ENCODE results near the gene GARIN5A. TPM values are rescaled to one million over a fixed set of nuclear protein-coding genes. Genes with fewer than 3 reads are reported as not detected.

The GARIN5A gene
- total RNA-seq = 0.05 and 0.17 TPM in 2 replicates

DNA sequence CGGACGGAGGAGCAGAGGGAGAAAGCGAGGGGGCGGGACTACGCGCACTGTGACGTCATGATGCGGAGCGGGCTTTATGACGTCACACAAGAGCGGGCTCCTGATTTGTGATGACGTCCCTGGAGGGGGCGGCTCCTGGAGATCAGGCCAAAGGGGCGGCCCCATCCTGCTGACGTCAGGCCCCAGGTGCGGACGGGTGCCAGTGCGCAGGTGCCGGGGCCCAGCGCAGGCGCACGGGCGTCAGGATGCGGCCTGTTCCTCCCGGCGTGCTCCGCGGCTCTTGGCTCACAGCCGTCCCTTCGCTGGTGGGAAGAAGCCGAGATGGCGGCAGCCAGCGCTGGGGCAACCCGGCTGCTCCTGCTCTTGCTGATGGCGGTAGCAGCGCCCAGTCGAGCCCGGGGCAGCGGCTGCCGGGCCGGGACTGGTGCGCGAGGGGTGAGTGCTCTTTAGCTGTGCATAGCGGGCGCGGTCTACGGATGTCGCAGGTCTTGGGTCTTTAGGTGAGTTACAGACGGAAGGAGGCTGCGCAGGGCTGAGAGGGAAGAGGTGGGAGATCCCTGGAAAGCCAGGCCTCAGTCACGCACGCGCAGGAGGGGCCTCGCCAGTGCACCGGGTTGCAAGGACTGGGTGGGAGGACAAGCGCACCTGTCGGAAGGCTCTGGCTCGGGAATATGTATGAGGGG, at the start of gene GARIN5A, which contains the start of gene EMC10:
Gene GARIN5A, minus strand, starts transcription at position 625 of the 683 bp plus-strand sequence. Its CDS starts 460 bp downstream, at position 165.
Gene EMC10, plus strand, starts transcription at position 284 of the 683 bp plus-strand sequence. Its CDS starts 38 bp downstream, at position 322.
- DNase-seq = peak; percentile 98

DNA sequence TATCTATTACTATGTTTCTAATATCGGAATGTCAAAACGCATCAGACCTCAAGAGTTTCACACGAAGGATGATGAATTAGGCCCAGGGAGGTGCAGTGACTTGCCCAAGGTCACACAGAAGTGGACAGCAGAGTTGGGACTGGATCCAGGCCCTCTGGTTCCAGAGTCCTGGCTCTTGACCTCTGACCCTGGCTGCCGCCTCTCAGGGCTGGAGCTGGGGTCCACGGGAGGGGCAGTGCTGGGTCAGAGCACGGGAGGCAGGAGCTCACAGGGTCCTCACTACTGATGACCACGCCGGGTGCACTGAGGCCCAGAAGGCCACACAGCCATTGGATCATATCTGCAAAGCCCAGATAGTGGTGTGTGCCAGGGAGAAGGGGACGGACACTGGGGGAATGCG, 46.2 kb upstream of the GARIN5A start:
- no peak for DNase-seq

DNA sequence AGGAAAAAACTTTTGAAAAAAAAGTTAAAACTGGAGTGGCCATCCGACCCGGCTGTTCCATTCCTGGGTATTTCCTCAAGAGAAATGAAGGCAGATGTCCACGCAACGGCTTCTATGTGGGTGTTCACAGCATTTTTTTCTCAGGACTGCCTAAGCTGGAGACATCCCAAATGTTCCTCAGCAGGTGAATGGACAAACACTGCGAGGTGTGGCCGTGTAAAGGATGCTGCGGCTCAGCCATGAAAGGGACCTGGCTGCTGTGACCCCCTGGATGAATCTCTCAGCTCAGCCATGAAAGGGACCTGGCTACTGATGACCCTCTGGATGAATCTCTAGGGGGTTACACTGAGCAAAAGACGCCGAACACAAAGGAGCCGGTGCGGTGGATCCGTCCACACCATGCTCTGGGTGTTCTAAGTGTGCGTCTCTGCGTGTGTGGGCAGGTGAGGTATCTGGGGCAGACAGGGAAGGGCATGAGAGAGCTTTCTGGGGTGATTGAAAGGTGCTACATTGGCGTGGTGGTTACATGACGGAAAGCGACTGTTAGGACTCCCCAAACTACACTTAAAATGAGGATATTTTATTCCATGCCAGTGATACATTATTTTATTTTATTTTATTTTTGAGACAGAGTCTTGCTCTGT, 44.3 kb upstream of the GARIN5A start:
- no peak for DNase-seq

DNA sequence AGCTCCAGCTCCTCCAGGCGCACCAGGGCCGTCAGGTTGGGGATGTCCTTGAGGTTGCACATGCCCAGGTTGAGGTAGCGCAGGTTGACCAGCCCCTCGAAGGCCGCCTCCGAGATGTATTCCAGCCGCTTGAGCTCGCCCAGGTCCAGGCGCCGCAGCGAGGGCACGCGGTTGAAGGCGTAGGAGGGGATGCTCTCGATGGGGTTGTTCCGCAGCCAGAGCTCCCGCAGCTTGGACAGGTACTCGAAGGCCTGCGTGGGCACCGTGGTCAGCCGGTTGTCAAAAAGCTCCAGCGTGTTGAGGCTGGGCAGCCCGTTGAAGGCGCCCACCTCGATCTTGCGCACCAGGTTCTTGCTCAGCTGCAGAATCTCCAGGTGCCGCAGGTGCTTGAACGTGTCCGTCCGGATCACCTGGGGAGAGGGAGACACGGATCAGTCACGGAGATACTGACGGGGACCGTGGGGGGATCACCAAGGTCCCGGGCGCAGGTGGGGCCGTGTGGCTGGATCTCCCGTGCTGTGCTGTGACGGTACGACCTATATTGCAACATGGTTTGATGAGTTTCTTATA, 42.4 kb upstream of the GARIN5A start:
- DNase-seq = no peak

DNA sequence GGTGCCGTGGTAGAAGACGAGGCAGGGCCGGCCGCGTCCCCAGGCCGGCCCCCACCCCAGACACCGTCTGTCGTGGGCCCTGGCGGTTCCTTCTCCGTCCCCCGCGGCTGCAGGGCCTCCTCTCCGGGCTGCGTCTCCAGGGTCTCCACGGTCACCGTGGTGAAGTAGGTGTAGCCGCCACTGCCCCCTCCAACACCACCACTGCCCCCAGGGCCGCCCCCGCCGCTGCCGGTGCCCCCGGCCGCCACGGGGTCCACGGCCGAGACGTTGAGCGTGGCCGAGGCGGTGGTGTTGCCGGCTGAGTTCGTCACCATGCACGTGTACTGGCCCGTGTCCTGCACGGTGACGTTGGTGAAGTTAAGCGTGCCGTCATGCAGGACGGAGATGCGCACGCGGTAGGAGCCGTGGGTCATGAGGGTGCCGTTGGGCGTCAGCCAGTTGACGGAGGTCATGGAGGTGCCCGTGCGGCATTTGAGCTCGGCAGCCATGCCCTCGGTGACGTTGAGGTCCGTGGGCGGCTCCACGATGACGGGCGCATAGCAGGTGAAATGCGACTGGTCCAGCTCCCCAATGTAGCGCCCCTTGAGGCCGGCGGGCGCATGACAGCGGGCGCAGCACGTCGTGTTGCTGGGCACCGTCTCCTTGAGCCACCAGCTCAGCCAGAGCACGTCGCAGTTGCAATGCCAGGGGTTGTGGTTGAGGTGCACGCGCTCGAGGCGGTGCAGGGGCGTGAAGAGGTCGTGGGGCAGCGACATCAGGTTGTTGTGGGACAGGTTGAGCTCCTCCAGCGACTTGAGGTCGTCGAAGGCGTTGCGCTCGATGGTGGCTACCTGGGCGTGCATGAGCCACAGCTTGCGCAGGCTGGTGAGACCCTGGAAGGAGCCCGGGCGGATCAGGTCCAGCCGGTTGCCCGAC, 41.7 kb upstream of the GARIN5A start:
- DNase-seq = no peak

DNA sequence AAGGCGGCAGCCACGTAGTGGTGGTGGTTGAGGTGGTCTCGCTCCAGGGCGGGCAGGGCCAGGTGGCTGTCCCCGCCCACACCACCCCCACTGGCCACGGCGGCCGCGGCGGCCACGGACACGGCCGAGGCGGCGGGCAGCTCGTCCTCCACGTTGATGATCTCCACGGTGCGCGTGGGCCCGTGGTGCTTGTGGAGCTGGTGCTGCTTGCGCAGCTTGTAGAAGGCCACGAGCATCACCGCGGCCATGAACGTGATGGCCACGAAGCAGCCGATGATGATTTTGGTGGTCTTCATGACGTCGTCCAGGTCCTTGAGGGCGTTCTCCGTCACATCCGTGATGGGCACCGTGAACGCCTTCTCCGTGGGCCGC, 41.0 kb upstream of the GARIN5A start:
- DNase-seq = no peak

DNA sequence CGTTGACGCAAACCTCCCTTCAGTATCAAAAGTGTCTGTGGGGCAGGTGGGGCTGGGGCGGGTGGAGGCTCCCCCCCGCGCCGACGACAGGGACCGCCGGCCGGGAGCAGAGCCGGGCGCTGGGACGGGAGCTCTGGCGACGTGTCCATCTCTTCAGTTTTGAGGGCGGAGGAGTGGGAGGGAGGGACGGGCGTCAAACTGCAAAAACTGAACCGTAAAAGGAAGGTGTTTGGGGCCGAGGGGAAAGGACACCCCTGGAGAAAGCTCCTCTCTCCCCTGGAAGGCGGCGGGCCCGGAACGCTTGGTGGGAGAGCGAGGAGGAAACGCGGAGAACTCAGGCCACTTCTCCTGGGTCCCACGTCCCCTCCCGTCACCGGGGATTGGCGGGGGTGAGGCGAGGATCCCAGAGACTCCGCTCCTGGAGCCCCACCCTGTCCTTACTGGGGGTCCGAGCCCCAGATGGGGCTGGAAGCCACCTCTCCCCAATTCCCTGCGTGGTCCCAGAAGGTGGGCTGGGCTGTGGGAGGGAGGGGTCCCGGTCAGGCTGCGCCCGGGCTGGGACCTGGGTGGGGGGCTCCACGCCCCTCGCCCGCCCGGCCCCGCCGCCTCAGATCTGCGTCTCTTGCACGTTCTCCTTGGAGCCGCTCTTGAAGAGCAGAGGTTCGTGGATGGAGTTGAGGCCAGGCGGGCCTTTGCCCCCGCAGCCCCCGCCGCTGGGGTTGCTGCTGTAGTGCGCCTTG, 40.5 kb upstream of the GARIN5A start:
- DNase-seq = no peak

DNA sequence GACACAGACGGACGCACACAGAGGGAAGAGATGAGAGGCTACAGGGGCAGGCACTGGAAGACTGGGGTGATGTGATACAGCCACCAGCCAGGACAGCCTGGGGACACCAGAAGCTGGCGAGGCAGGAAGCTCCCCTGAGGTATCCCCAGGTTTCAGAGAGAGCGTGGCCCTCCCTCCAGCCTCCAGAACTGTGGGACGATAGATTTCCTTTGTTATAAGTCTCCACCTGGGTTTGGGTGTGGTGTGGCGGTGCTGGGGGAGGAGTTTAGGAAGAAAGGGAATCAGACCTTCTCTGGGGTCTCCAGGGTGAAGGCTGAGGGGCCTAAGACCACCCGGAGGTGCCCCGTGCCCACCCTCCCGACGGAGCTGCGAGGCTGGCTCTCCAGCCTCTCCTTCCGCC, 39.8 kb upstream of the GARIN5A start:
- DNase-seq = no peak

DNA sequence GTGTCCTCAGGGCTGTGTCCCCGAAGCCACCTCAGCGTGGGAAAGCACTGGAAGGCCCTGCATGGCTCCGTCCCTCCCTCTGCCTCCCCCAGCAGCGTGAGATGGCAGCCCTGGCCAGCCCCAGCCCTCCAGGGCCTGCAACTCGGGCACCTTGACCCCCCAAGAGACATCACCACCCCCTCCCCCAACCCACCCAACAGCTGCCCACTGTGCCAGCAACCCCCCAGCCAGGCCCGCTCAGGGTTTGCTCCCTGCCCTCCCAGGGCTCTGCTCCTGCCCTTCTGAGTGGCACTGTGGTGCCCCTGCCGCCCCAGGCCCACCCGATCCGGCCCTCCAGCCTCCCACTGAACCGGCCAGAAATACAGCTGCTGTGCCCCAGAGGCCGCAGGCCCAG, 38.5 kb upstream of the GARIN5A start:
- DNase-seq = no peak

DNA sequence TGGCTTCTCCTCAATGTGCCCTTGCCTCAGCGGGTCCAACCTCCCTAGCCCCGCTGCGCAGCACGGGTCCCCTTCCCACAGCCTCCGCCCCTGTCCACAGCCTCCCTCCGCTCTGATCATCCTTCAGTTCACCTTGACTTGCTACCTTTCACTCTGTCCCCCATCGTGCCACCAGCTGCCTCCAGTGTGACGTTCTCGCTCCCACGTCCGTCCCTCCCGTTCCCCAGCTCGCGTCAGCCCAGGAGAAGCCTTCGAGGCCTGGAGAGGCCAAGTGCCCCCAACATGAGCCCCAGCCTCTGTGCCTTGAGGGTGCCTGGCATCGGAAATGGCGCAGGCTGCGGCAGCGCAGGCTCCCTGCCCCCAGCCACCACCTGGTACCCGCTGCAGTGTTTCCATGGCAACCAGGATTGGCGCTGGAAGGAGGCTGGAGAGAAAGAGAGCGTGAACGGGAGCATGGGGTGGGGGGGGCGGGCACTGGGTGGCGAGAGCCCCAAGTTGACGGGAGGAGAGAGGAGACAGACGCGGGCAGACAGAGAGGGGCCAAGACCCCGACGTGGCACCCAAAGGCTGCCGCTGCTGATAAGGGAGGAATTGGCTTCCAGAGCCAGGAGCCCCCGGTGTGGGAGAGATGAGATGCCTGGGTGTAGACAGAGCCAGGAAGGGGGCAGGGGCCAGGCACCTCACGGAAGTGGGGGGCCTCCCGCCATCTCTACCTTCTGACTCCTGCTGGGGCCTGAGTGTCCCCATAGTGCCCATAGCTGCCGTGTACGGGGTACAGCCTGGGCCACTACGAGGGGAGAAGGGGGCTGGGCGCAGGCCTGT, 37.9 kb upstream of the GARIN5A start:
- DNase-seq = no peak

DNA sequence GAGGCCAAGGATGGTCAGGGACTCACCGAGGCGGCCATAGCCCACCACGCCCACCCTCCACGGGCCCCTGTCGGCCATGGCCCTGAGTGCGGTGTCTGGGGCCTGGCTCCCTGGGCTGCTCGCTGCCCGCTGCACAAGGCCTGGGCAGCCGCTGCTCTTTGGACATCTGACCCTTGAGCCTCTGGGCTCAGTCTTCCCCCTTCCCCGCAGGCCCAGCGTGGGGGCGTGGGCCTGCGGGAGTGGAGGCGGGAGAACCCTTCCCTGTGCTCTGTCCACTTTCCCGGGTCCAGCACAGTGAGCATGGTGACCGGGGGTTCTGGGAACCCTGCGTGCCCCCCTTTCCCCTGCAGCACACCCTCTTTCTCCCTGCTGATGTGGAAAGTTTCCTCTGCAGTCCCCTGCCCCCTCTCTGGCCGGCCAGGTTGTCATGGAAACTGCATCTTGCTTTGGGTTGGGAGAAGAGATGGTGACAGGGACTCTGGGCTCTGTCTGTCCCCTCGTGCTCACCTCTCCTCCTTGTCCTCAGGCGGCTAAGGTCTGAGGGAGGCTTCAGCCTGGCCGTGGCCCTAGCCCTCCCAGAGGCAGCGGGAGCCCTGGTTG, 37.2 kb upstream of the GARIN5A start, which contains the start of gene ASPDH:
Gene ASPDH, minus strand, starts transcription at position 168 of the 600 bp plus-strand sequence. Its CDS starts 90 bp downstream, at position 78.
- no peak for DNase-seq

DNA sequence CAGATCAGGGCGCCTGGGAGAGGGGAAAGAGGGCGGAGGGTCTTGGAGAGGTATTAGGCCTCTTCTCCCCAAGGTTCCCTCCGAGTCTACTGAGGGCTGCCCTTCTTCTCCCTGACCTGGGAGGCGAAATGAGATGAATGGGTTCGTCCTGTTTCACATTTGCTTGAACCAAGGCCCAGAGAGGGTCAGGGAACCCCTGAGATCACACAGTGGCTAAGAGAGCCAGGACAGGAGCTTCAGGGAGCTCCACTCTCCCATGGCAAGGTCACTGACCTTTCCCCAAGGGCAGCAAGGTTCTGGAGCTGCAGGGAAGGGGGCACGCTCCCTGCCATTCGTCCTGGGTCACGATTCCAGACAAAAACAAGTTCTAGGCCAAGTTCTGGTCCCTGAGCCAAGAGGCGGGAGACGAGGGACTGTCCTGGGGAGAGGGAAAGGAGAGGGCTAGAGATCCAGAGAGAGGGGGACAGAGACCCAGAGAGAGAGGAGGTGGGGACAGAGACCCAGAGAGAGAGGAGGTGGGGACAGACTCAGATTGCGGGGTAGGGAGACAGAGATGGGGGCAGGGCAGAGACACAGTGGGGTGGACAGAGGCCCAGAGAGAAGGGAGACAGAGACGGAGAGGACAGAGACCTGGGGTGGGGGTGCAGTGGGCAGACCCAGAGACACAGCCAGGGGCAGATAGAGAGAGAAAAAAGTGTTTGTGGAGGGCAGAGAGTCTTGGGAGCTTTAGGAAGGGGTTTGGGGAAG, 36.5 kb upstream of the GARIN5A start:
- DNase-seq = no peak

DNA sequence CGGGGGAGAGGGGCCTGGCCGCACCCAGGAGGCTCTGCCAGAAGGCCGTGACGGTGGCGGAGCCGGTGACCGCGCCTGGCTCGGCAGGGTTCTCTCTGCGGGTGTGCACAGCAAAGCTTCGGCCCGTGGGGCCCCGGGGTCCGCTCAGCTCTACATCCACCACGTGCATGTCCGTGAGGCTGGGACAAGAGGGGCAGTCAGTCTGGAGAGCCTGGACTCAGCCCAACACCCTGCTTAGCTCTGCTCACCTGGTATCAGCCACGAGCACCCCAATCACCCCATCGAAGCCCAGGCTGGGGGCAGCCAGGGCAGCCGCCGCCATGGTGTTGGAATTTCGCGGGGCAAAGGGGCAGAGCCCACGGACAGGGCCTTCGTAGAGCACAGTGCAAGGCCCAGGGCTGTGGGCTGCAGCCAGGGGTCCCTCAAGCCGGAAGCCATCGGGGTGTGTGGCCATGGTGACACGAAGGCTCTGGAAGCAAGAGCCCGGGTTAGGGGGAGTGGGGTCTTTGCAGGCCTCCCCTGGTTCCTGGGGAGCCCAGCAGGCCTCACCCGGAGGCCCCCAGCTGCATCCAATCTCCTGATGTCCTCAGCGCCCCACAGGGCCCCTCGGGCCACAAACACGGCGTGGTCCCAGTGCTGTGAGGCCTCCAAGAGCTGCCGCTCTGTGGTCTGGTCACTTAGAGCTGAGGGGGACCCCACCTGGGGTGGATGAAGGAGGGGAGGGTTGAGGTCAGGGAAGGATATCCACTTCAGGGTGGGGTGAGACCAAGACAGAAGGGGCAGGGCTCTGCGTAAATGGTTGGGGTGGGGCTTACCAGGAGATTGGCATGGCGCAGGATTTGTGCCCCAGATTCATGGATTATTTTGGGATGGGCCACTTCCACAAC, 35.7 kb upstream of the GARIN5A start:
- DNase-seq = no peak

DNA sequence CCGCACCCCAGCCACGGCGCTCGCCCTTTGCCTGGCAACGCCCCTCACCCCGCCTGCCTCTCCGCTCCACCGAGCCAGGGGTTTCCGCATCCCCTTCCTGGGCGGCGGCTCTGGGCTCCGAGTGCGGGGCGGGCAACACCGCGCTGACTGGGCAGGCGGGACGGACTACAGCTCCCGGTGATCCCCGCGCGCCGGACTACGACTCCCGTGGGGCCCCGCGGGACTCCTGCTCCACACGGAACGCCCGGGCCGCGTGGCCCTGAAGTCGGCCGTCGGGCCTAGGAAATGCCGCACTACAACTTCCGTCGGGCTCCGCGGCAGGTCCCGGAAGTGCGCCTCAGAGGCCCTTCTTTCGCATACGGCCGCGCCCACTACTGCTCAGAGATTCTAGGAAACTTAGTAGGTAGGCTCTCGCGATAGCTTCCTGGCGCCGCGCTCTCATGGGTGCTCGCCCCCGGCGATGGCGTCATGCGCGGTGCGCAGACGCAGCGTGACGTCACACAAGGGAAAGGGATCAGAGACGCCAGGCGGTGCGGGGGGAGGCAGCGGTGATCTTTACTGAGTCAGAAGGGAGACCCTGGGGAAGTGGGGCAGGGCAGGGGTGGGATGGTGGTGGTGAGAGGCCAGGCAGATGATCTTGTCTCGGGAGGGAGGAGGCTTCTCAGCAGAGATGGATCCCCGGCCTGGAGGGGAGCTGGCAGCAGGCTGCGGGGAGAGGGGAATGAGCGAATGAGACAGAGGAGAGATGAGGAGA, 34.6 kb upstream of the GARIN5A start, which contains the start of gene JOSD2:
Gene JOSD2, minus strand, starts transcription at position 123 of the 754 bp plus-strand sequence. CDS start 760 bp downstream, outside the sequence.
- DNase-seq = peak; percentile 99

DNA sequence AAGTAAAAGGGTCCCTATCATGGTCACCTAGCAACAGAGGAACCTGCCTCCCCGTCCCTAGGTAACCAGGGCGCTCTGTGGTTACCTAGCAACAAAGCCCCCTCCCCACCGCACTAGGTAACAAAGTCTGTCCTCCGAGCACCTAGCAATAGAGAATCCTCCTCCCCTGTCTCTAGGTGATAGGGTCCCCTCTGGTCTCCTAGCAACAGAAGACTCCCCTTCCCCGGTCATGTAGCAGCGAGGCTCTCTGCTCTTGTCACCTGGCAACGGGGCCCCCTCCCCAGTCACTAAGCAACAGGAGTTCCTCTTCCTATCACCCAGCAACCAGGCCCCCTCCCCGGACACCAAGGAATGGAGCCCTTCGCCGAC, 34.0 kb upstream of the GARIN5A start:
- no peak for DNase-seq

DNA sequence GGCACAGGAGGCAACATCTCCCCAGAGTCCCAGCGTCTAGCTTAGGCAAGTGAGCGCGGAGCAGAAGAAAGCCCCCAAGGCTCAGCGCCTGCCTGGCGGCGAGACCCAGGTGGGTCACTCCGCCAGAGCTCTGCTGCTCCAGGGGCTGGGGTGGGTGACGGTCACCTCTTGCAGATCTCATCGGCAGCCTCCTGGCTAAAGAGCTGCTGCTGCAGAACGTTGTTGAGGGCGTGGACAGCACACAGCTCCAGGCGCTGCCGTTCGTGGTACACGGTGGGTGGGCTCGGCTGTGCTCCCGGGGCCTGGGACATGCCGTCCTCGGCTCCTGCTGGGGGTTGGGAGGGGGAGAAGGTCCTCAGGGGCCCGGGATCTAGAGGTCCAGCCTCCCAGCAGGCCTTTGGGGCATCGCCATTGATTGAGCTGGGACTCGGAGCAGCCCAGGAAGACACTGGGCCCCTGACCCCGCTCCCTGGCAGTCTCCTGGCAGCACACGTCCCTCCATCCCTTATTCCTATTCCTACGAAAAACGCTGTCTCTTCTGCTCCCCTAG, 33.5 kb upstream of the GARIN5A start:
- DNase-seq = no peak

DNA sequence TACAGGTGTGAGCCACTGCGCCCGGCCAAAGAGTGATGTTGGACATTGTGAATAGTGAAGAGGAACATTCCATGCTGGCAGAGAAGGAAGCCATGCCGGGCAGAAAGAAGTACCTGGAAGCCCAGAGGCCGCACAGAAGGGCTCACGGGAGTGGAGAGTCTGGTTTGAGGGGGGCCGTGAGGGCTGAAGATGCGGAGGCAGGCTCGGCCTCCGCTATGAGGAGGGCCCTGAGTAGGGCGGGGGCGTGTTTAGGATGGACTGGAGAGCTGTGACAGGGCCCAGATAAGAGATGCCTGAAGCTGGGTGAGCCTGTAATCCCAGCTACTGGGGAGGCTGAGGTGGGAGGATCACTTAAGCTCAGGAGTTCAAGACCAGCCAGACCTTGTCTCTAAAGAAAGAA, 32.7 kb upstream of the GARIN5A start:
- no peak for DNase-seq

DNA sequence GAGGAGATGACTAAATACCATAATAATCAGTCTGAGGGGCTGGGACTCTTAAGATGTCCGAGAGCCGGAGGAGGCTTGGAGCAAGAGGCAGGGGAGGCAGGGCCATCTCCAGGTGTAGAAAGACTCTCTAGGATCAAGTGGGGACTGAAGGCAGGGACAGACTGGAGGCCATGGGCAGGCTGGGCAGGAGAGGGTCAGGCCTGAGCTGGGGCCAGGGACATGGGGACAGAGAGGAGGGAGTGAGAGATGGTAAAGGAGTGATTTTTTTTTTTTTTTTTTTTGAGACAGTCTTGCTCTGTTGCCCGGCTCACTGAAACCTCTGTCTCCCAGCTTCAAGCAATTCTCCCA, 32.2 kb upstream of the GARIN5A start:
- no peak for DNase-seq

Data from dermis blood vessel endothelial cell (primary cell).